ENCODE data around the gene KIRREL3.

- no peak for TF ChIP-seq POLR2A (IDR thresholded peaks at IDR 0.05)
- no peak for TF ChIP-seq CTCF (IDR thresholded peaks at IDR 0.05)
These were observed 592.8 kb downstream of the KIRREL3 start for GRCh38 chr11:126407682-126408288.

Data from testis (tissue), 2 donors.